ENCODE measurements around the gene PCSK7.

Gene PCSK7

GRCh38 chr11:117199916-117200812 is 31.7 kb downstream of the PCSK7 start:
- no peak for TF ChIP-seq CTCF (conservative IDR thresholded peaks at IDR 0.05; ENCODE audit: control insufficient read depth, insufficient read depth, low read depth, low read length)
- peak overlapping the region; percentile 50 for H3K4me3 ChIP-seq (ENCODE audit: control insufficient read depth, low read depth, low read length)
- no peak for DNase-seq (ENCODE audit: low read depth)

GRCh38 chr11:117199053-117199915 is 32.6 kb downstream of the PCSK7 start, which contains the start of gene TAGLN:
Gene TAGLN (plus strand): TSS chr11:117199370. CDS start chr11:117203014, 3,644 bp downstream.
- no peak for TF ChIP-seq CTCF (conservative IDR thresholded peaks at IDR 0.05; ENCODE audit: control insufficient read depth, insufficient read depth, low read depth, low read length)
- DNase-seq (ENCODE audit: low read depth) = peak; percentile 72
- H3K4me3 ChIP-seq (ENCODE audit: control insufficient read depth, low read depth, low read length) = peak within 1 kb of the TSS; percentile 50

GRCh38 chr11:117198613-117199012 is 33.3 kb downstream of the PCSK7 start:
- H3K4me3 ChIP-seq (ENCODE audit: control insufficient read depth, low read depth, low read length) = peak overlapping the region; percentile 50
- DNase-seq (ENCODE audit: low read depth) = no peak
- no peak for TF ChIP-seq CTCF (conservative IDR thresholded peaks at IDR 0.05; ENCODE audit: control insufficient read depth, insufficient read depth, low read depth, low read length)

GRCh38 chr11:117197516-117198456 is 34.1 kb downstream of the PCSK7 start:
- no peak for DNase-seq (ENCODE audit: low read depth)
- TF ChIP-seq CTCF (conservative IDR thresholded peaks at IDR 0.05; ENCODE audit: control insufficient read depth, insufficient read depth, low read depth, low read length) = peak; percentile 47
- no peak overlapping the region for H3K4me3 ChIP-seq (ENCODE audit: control insufficient read depth, low read depth, low read length)

GRCh38 chr11:117197006-117197405 is 34.9 kb downstream of the PCSK7 start:
- TF ChIP-seq CTCF (conservative IDR thresholded peaks at IDR 0.05; ENCODE audit: control insufficient read depth, insufficient read depth, low read depth, low read length) = no peak
- H3K4me3 ChIP-seq (ENCODE audit: control insufficient read depth, low read depth, low read length) = no peak overlapping the region
- DNase-seq (ENCODE audit: low read depth) = no peak

- H3K4me3 ChIP-seq (ENCODE audit: control insufficient read depth, low read depth, low read length) = no peak overlapping the region
- TF ChIP-seq CTCF (conservative IDR thresholded peaks at IDR 0.05; ENCODE audit: control insufficient read depth, insufficient read depth, low read depth, low read length) = no peak
- DNase-seq (ENCODE audit: low read depth) = no peak
Measured at GRCh38 chr11:117195761-117196160, 36.1 kb downstream of the PCSK7 start.

All from fibroblast of mammary gland (primary cell).